ENCODE results near the gene FAM20B. TPM values are rescaled to one million over a fixed set of nuclear protein-coding genes. Genes with fewer than 3 reads are reported as not detected.
A peak's percentile ranks its signal among the peaks of the same experiment; 100 is the strongest.
"Not testable (repeated sequence)": the region's sequence is repeated elsewhere in the genome, so short reads cannot be mapped to it uniquely, and the experiment has no call there.

FAM20B gene
- total RNA-seq, 4 donors from 2014 or later = 58.8 to 78.3 (median 76.5) TPM

GRCh38 chr1:178997428-178997827, 28.3 kb upstream of the FAM20B start:
- peaks cover 0 to 18% (median 0%) of the 10 kb centered on the region in 3 donors for H3K9me3 ChIP-seq
- no peaks in the 10 kb centered on the region for H3K27me3 ChIP-seq
- H3K4me1 ChIP-seq = peaks cover 0 to 18% (median 2%) of the 10 kb centered on the region in 3 donors
- 69 to 80% methylated on average over 1 of the region's 1 CpG for WGBS, 2 donors (ENCODE audit: low coverage in 1 of 2)
- no peak overlapping the region for H3K27ac ChIP-seq
- no peaks in the 10 kb centered on the region for H3K36me3 ChIP-seq
- H3K4me3 ChIP-seq = no peak overlapping the region
- no peak for ATAC-seq
- TF ChIP-seq POLR2A (IDR thresholded peaks at IDR 0.05) (no peak), CTCF (IDR thresholded peaks at IDR 0.05) (no peak)

GRCh38 chr1:178998295-178998694, 27.4 kb upstream of the FAM20B start:
- H3K9me3 ChIP-seq = peaks cover 0 to 18% (median 0%) of the 10 kb centered on the region in 3 donors
- H3K4me1 ChIP-seq = peaks cover 0 to 26% (median 9%) of the 10 kb centered on the region in 3 donors
- H3K27ac ChIP-seq = no peak overlapping the region
- no peak for ATAC-seq
- H3K27me3 ChIP-seq = no peaks in the 10 kb centered on the region
- 93 to 96% methylated on average over 3 of the region's 3 CpGs for WGBS, 2 donors (ENCODE audit: low coverage in 1 of 2)
- H3K36me3 ChIP-seq = no peaks in the 10 kb centered on the region
- no peak for TF ChIP-seq POLR2A (IDR thresholded peaks at IDR 0.05)
- TF ChIP-seq POLR2AphosphoS5 (IDR thresholded peaks at IDR 0.05) = no peak
- TF ChIP-seq EP300 (IDR thresholded peaks at IDR 0.05) = no peak
- no peak for TF ChIP-seq CTCF (IDR thresholded peaks at IDR 0.05)
- H3K4me3 ChIP-seq = no peak overlapping the region

- no peak for TF ChIP-seq EP300 (IDR thresholded peaks at IDR 0.05)
- no peak for TF ChIP-seq POLR2AphosphoS5 (IDR thresholded peaks at IDR 0.05)
- TF ChIP-seq CTCF (IDR thresholded peaks at IDR 0.05) = no peak
- no peak for TF ChIP-seq POLR2A (IDR thresholded peaks at IDR 0.05)
- 79 to 93% methylated on average over 5 of the region's 5 CpGs for WGBS, 2 donors (ENCODE audit: low coverage in 1 of 2)
- H3K9me3 ChIP-seq = peaks cover 0 to 18% (median 0%) of the 10 kb centered on the region in 3 donors
- H3K4me1 ChIP-seq = peaks cover 0 to 26% (median 9%) of the 10 kb centered on the region in 3 donors
- no peaks in the 10 kb centered on the region for H3K36me3 ChIP-seq
- no peak overlapping the region for H3K4me3 ChIP-seq
- no peak overlapping the region for H3K27ac ChIP-seq
- ATAC-seq = no peak
- no peaks in the 10 kb centered on the region for H3K27me3 ChIP-seq
Observed at GRCh38 chr1:178999061-178999460, 26.6 kb upstream of the FAM20B start.

- no peak for ATAC-seq
- no peak overlapping the region for H3K4me3 ChIP-seq
- no peaks in the 10 kb centered on the region for H3K36me3 ChIP-seq
- TF ChIP-seq POLR2AphosphoS5 (IDR thresholded peaks at IDR 0.05) = no peak
- no peak for TF ChIP-seq CTCF (IDR thresholded peaks at IDR 0.05)
- no peak for TF ChIP-seq POLR2A (IDR thresholded peaks at IDR 0.05)
- TF ChIP-seq EP300 (IDR thresholded peaks at IDR 0.05) = no peak
- peaks cover 0 to 26% (median 9%) of the 10 kb centered on the region in 3 donors for H3K4me1 ChIP-seq
- H3K27ac ChIP-seq = peak overlapping the region in 1 of 4 donors; percentile 34
- H3K27me3 ChIP-seq = no peaks in the 10 kb centered on the region
- 100% methylated on average over 1 of the region's 1 CpG for WGBS, 2 donors (ENCODE audit: low coverage in 1 of 2)
- H3K9me3 ChIP-seq = peaks cover 0 to 5% (median 0%) of the 10 kb centered on the region in 3 donors
Observed at GRCh38 chr1:179001451-179001850, 24.2 kb upstream of the FAM20B start.

- not testable (repeated sequence) for ATAC-seq, H3K36me3 ChIP-seq, H3K4me3 ChIP-seq, H3K27me3 ChIP-seq, H3K9me3 ChIP-seq
- peak overlapping the region in 1 of 4 donors; percentile 34 for H3K27ac ChIP-seq
- peaks cover 0 to 26% (median 9%) of the 10 kb centered on the region in 3 donors for H3K4me1 ChIP-seq
- WGBS, 2 donors (ENCODE audit: low coverage in 1 of 2) = 96% methylated on average over 4 of the region's 8 CpGs; no CpG with 5 or more reads in 1 of the 2 donors
Observed at GRCh38 chr1:179002064-179002463, 23.6 kb upstream of the FAM20B start.
